Measurements from ENCODE around the gene KLHL18. TPM values are rescaled to one million over a fixed set of nuclear protein-coding genes. Genes with fewer than 3 reads are reported as not detected.
A peak's percentile ranks its signal among the peaks of the same experiment; 100 is the strongest.
"Not testable (repeated sequence)": the region's sequence is repeated elsewhere in the genome, so short reads cannot be mapped to it uniquely, and the experiment has no call there.

The KLHL18 gene
- total and polyA plus RNA-seq, 7 donors: 10.3 to 33.8 (median 12.7) TPM

DNA sequence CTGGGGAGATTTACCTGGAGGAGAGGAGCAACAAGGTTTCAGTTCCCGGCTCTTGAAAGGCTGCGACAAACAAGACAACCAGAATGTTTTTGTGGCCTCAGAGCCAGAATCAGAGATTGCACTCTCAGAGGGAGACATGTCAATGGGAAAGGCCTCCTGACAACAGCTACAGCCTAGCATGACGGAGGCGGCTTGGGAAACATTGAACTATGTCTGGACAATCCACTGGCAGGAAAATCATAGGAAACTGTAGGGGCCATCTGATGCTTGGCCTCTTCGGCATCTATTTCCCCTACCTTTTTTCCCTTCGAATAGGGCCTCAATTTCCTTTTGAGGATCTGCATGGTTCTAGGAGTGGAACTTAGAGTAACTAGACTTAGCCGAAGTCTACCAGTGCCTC lies 84.9 kb downstream of the KLHL18 start:
- H3K9me3 ChIP-seq: no peaks in the 10 kb centered on the region
- WGBS, 2 donors: 96 to 97% methylated on average over 7 of the region's 7 CpGs
- no peak overlapping the region for H3K4me3 ChIP-seq
- H3K4me1 ChIP-seq: peaks cover 0 to 12% (median 10%) of the 10 kb centered on the region in 4 donors
- TF ChIP-seq POLR2AphosphoS5 (IDR thresholded peaks at IDR 0.05) (no peak), POLR2A (IDR thresholded peaks at IDR 0.05) (no peak), CTCF (IDR thresholded peaks at IDR 0.05) (no peak), EP300 (IDR thresholded peaks at IDR 0.05) (no peak)
- intact Hi-C loops (cut with DNase I): no loop called here
- no peak for DNase-seq
- H3K27me3 ChIP-seq: peaks cover 0 to 5% (median 0%) of the 10 kb centered on the region in 3 donors
- no peak overlapping the region for H3K27ac ChIP-seq
- no peaks in the 10 kb centered on the region for H3K36me3 ChIP-seq

DNA sequence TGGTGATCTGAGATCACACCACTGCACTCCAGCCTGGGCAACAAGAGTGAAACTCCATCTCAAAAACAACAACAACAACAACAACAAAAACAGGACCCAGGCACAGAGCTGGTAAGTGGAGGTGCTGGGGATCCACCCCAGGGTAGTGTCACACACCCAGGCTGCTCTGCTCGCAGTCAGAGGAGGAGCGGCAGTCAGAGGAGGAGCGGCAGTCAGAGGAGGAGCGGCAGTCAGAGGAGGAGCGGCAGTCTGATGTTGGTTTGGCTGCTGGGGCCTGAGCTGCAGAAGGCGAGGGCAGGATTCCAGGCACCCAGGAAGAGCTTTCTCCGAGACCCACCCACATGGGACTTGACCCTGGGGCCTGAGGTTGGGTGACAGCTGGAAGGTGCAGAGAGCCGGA lies 87.3 kb downstream of the KLHL18 start:
- intact Hi-C loops (cut with DNase I); H3K27me3 ChIP-seq; DNase-seq; H3K27ac ChIP-seq; H3K36me3 ChIP-seq; H3K4me3 ChIP-seq; H3K9me3 ChIP-seq: not testable (repeated sequence)
- H3K4me1 ChIP-seq: peaks cover 0 to 12% (median 10%) of the 10 kb centered on the region in 4 donors
- 81 to 90% methylated on average over 8 of the region's 8 CpGs for WGBS, 2 donors

DNA sequence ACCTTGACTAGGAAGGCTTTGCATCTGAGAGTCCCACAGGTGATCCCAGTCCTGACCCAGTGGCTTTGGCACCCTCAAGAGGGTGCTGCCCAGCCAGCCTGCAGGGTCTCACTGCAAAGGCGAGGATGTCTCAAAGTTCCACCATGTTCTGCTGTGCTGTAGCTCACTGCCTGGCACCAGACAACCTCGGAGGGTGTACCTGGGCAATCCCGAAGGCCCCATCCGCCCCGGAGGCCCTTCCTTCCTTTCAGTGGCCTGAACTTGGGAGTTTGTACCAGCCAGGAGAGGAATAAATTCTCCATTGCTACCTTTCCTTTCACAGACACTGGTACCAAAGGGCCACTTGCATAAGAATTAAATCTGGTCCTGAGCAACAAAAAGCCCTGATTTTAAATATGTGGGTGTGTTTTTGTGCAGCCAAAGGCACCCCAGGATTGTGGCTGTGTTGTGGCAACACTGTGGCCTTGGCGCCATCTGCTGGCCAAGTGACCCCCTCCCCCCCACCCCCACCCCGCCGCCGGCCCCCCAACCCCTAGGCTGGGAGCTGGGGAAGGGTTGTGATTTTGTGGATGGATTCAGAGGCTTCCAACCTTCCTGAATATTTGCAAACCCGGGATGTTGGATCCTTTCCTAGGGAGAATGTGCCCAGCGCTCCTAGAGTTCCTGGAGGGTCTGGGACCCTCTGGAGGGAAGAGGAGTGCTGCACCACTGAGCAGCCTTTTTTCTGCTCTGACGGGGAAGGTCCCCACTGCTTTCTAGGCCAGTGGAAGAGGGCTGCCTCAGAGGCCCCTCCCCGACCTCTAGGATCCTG lies 88.3 kb downstream of the KLHL18 start:
- H3K36me3 ChIP-seq: no peaks in the 10 kb centered on the region
- TF ChIP-seq POLR2A (IDR thresholded peaks at IDR 0.05): no peak
- no peak for TF ChIP-seq POLR2AphosphoS5 (IDR thresholded peaks at IDR 0.05)
- TF ChIP-seq CTCF (IDR thresholded peaks at IDR 0.05): peak in 1 of 4 experiments; percentile 38
- TF ChIP-seq EP300 (IDR thresholded peaks at IDR 0.05): no peak
- H3K27ac ChIP-seq: no peak overlapping the region
- H3K4me1 ChIP-seq: peaks cover 0 to 4% (median 0%) of the 10 kb centered on the region in 4 donors
- H3K9me3 ChIP-seq: no peaks in the 10 kb centered on the region
- intact Hi-C loops (cut with DNase I): no loop called here
- H3K4me3 ChIP-seq: no peak overlapping the region
- 32 to 39% methylated on average over 13 of the region's 13 CpGs for WGBS, 2 donors
- DNase-seq: no peak
- peaks cover 0 to 5% (median 0%) of the 10 kb centered on the region in 3 donors for H3K27me3 ChIP-seq

DNA sequence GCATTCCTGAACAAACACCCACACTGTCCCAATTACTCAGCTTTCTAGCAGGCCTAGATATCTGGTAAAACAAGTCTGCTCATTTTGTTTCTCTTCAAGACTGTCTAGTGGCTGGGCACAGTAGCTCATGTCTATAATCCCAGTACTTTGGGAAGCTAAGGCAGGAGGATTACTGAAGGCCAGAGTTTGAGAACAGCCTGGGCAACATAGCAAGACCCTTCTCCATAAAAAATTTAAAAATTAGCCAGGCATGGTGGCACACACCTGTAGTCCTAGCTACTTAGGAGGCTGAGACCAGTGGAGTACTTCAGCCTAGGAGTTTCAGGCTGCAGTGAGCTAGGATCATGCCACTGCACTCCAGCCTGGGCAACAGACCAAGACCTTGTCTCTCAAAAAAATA lies 91.8 kb downstream of the KLHL18 start:
- peaks cover 0 to 8% (median 7%) of the 10 kb centered on the region in 4 donors for H3K4me1 ChIP-seq
- no peaks in the 10 kb centered on the region for H3K9me3 ChIP-seq
- no peaks in the 10 kb centered on the region for H3K36me3 ChIP-seq
- H3K4me3 ChIP-seq: no peak overlapping the region
- TF ChIP-seq POLR2A (IDR thresholded peaks at IDR 0.05): no peak
- no peak for TF ChIP-seq CTCF (IDR thresholded peaks at IDR 0.05)
- no peak for TF ChIP-seq EP300 (IDR thresholded peaks at IDR 0.05)
- H3K27me3 ChIP-seq: peaks cover 0 to 5% (median 0%) of the 10 kb centered on the region in 3 donors
- intact Hi-C loops (cut with DNase I): no loop called here
- DNase-seq: no peak
- no peak overlapping the region for H3K27ac ChIP-seq

GRCh38 chr3:47376393-47376792 lies 93.6 kb downstream of the KLHL18 start:
- H3K27ac ChIP-seq: no peak overlapping the region
- peaks cover 0 to 15% (median 13%) of the 10 kb centered on the region in 4 donors for H3K4me1 ChIP-seq
- no peaks in the 10 kb centered on the region for H3K9me3 ChIP-seq
- H3K36me3 ChIP-seq: no peaks in the 10 kb centered on the region
- intact Hi-C loops (cut with DNase I): no loop called here
- no peak overlapping the region for H3K4me3 ChIP-seq
- DNase-seq: no peak
- H3K27me3 ChIP-seq: peaks cover 0 to 3% (median 0%) of the 10 kb centered on the region in 3 donors
- TF ChIP-seq EP300 (IDR thresholded peaks at IDR 0.05) (no peak), CTCF (IDR thresholded peaks at IDR 0.05) (no peak), POLR2AphosphoS5 (IDR thresholded peaks at IDR 0.05) (no peak), POLR2A (IDR thresholded peaks at IDR 0.05) (no peak)
- 83 to 89% methylated on average over 3 of the region's 3 CpGs for WGBS, 2 donors

Measured in sigmoid colon (tissue), 7 donors.